Measurements from ENCODE around the gene CISTR. TPM values are rescaled to one million over a fixed set of nuclear protein-coding genes. Genes with fewer than 3 reads are reported as not detected.
A peak's percentile ranks its signal among the peaks of the same experiment; 100 is the strongest.

Gene CISTR
- polyA plus RNA-seq, 1 donor from 2014 or later, result not detected

- Histone ChIP-seq H3K9ac (ENCODE audit: low read length) (no peak overlapping the region), H3K27me3 (ENCODE audit: insufficient read depth, low read depth, low read length) (no peaks in the 10 kb centered on the region), H3K4me2 (ENCODE audit: low read length) (no peak overlapping the region), H3K27ac (ENCODE audit: low read length) (no peak overlapping the region), H3F3A (ENCODE audit: insufficient read depth, low read length, poor library complexity, severe bottlenecking) (peaks cover 7% of the 10 kb centered on the region), H3K9me3 (ENCODE audit: low read length) (no peaks in the 10 kb centered on the region), H2AFZ (ENCODE audit: low read depth, low read length) (no peak overlapping the region), H3K4me3 (ENCODE audit: low read length) (no peak overlapping the region), H3K36me3 (ENCODE audit: insufficient read depth, low read length) (peaks cover 15% of the 10 kb centered on the region), H3K79me2 (replicated peaks; ENCODE audit: insufficient read depth, low read length) (no peaks in the 10 kb centered on the region), H3K9me2 (ENCODE audit: insufficient read depth, low read length) (no peaks in the 10 kb centered on the region), H4K20me1 (ENCODE audit: insufficient read depth) (no peaks in the 10 kb centered on the region)
- TF ChIP-seq RAD21 (conservative IDR thresholded peaks at IDR 0.05), result no peak
- no peak for TF ChIP-seq SMC3 (conservative IDR thresholded peaks at IDR 0.05; ENCODE audit: poor library complexity)
- TF ChIP-seq TAF1 (IDR thresholded peaks at IDR 0.05; ENCODE audit: low read depth), result no peak
- TF ChIP-seq EP300 (conservative IDR thresholded peaks at IDR 0.05; ENCODE audit: poor library complexity, severe bottlenecking), result no peak
- TF ChIP-seq REST (IDR thresholded peaks at IDR 0.05; ENCODE audit: borderline replicate concordance), result no peak
- no peak for TF ChIP-seq POLR2AphosphoS5 (IDR thresholded peaks at IDR 0.05)
Measured at GRCh38 chr12:53717319-53717718, 34.5 kb downstream of the CISTR start.

DNA sequence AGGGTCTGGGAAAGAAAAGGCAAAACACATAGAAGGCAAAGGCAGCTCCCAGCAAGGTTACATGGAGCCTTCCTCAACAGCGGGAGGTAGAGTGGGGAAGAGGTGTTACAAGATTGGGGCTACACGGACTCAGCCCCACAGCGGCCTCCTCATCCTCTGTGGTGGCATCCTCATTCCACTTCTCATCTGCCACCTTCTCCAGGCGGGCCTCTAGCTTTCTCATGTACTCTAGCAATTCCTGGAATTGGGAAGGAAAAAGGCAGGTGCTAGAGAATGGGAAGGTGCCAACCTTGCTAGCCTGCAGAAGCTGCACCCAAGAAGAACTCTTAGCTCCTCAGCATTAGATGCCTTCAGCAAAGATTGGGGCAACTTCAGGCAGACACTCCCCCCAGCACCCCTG lies 37.8 kb downstream of the CISTR start:
- H3K27me3 ChIP-seq (ENCODE audit: insufficient read depth, low read depth, low read length), result no peaks in the 10 kb centered on the region
- TF ChIP-seq REST (IDR thresholded peaks at IDR 0.05; ENCODE audit: borderline replicate concordance), result no peak
- no peak for TF ChIP-seq EZH2 (IDR thresholded peaks at IDR 0.05; ENCODE audit: borderline replicate concordance, insufficient read depth, low read length, poor library complexity, severe bottlenecking)
- no peak for TF ChIP-seq EP300 (conservative IDR thresholded peaks at IDR 0.05; ENCODE audit: poor library complexity, severe bottlenecking)
- TF ChIP-seq POLR2AphosphoS5 (IDR thresholded peaks at IDR 0.05), result no peak
- no peak for TF ChIP-seq SMC3 (conservative IDR thresholded peaks at IDR 0.05; ENCODE audit: poor library complexity)
- no peak overlapping the region for H3K4me2 ChIP-seq (ENCODE audit: low read length)
- peaks cover 15% of the 10 kb centered on the region for H3K36me3 ChIP-seq (ENCODE audit: insufficient read depth, low read length)
- H3K27ac ChIP-seq (ENCODE audit: low read length), result peak overlapping the region; percentile 96
- H3K79me2 ChIP-seq (replicated peaks; ENCODE audit: insufficient read depth, low read length), result no peaks in the 10 kb centered on the region
- H3F3A ChIP-seq (ENCODE audit: insufficient read depth, low read length, poor library complexity, severe bottlenecking), result peaks cover 16% of the 10 kb centered on the region
- no peak overlapping the region for H3K9ac ChIP-seq (ENCODE audit: low read length)
- no peaks in the 10 kb centered on the region for H3K9me3 ChIP-seq (ENCODE audit: low read length)
- no peak overlapping the region for H3K4me3 ChIP-seq (ENCODE audit: low read length)
- H4K20me1 ChIP-seq (ENCODE audit: insufficient read depth), result no peaks in the 10 kb centered on the region
- no peak overlapping the region for H2AFZ ChIP-seq (ENCODE audit: low read depth, low read length)
- no peaks in the 10 kb centered on the region for H3K9me2 ChIP-seq (ENCODE audit: insufficient read depth, low read length)

Measured in neural cell (in vitro differentiated cells).